Measurements from ENCODE around the gene CABLES1.

The CABLES1 gene

DNA sequence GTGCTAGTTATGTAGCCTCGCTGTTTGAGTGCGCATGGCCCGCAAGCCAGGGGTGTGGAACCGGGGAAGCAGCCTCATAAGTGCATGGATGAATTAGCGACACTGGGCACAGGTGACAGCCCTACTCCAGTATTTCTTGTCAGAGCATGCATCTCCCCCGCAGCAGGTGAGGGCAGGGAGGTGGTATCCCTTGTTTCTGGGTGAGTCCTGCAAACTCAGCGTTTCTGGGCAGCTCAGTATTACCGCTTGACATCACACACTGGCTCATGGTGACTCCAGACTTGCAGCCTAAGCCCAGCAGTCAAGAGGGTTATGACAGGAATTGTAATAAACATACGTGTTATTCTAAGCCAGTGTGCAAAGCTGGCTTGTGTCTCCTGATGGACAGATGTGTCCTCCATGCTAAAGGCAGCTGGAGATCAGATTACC lies 2.5 kb downstream of the CABLES1 start:
- Histone ChIP-seq H2AFZ (ENCODE audit: low read depth, low read length) (no peak overlapping the region), H3K9me3 (ENCODE audit: insufficient read depth, low read length, severe bottlenecking) (no peaks in the 10 kb centered on the region), H4K20me1 (ENCODE audit: insufficient read depth, low read length) (no peaks in the 10 kb centered on the region), H3K4me1 (ENCODE audit: insufficient read depth, low read length) (peaks cover 14% of the 10 kb centered on the region), H3K4me2 (ENCODE audit: insufficient read depth, low read length) (no peak overlapping the region), H3K4me3 (ENCODE audit: low read depth in 1 of 2, low read length in 2 of 2) (no peak overlapping the region), H3K79me2 (ENCODE audit: insufficient read depth, low read length) (no peaks in the 10 kb centered on the region), H3K36me3 (ENCODE audit: insufficient read depth, low read length) (no peaks in the 10 kb centered on the region), H3K9ac (ENCODE audit: low read depth, low read length) (no peak overlapping the region), H3K27ac (ENCODE audit: low read length) (no peak overlapping the region), H3K27me3 (ENCODE audit: insufficient read depth, low read length, poor library complexity) (peaks cover 20% of the 10 kb centered on the region)
- DNase-seq: no peak
- TF ChIP-seq EZH2 (IDR thresholded peaks at IDR 0.05; ENCODE audit: borderline replicate concordance, low read depth, low read length, severe bottlenecking): no peak
- no peak for ATAC-seq (ENCODE audit: insufficient read depth, low read depth)

DNA sequence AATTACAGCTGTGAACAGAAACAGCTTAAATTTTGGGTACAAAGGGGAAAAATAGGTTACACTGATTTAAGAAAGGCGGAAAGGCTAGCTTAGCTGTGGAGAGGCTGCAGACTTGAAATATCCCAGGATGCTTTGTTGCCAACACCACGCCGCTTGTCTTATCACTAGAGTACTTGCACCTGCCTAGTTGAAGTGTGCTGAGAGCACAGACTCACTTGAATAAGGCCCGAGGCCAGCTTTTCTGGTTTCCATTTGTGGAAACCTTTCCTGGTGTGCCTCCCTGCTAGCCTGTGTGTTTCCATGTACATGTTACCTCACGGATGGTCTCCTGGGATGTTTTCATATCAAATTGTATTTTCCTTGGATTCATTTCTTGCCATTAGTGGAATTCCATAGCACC lies 3.2 kb downstream of the CABLES1 start:
- Histone ChIP-seq H3K27me3 (ENCODE audit: insufficient read depth, low read length, poor library complexity) (peaks cover 20% of the 10 kb centered on the region), H3K4me3 (ENCODE audit: low read depth in 1 of 2, low read length in 2 of 2) (no peak overlapping the region), H3K4me1 (ENCODE audit: insufficient read depth, low read length) (peaks cover 21% of the 10 kb centered on the region), H3K4me2 (ENCODE audit: insufficient read depth, low read length) (no peak overlapping the region), H4K20me1 (ENCODE audit: insufficient read depth, low read length) (no peaks in the 10 kb centered on the region), H3K36me3 (ENCODE audit: insufficient read depth, low read length) (no peaks in the 10 kb centered on the region), H3K9ac (ENCODE audit: low read depth, low read length) (no peak overlapping the region), H3K27ac (ENCODE audit: low read length) (no peak overlapping the region), H3K9me3 (ENCODE audit: insufficient read depth, low read length, severe bottlenecking) (no peaks in the 10 kb centered on the region), H3K79me2 (ENCODE audit: insufficient read depth, low read length) (no peaks in the 10 kb centered on the region), H2AFZ (ENCODE audit: low read depth, low read length) (no peak overlapping the region)
- ATAC-seq (ENCODE audit: insufficient read depth, low read depth) (no peak), DNase-seq (no peak)
- TF ChIP-seq EZH2 (IDR thresholded peaks at IDR 0.05; ENCODE audit: borderline replicate concordance, low read depth, low read length, severe bottlenecking): no peak
- TF ChIP-seq, protein P1, sequence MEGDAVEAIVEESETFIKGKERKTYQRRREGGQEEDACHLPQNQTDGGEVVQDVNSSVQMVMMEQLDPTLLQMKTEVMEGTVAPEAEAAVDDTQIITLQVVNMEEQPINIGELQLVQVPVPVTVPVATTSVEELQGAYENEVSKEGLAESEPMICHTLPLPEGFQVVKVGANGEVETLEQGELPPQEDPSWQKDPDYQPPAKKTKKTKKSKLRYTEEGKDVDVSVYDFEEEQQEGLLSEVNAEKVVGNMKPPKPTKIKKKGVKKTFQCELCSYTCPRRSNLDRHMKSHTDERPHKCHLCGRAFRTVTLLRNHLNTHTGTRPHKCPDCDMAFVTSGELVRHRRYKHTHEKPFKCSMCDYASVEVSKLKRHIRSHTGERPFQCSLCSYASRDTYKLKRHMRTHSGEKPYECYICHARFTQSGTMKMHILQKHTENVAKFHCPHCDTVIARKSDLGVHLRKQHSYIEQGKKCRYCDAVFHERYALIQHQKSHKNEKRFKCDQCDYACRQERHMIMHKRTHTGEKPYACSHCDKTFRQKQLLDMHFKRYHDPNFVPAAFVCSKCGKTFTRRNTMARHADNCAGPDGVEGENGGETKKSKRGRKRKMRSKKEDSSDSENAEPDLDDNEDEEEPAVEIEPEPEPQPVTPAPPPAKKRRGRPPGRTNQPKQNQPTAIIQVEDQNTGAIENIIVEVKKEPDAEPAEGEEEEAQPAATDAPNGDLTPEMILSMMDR (IDR thresholded peaks at IDR 0.05; ENCODE audit: borderline replicate concordance, extremely low read depth, low read length, poor library complexity, severe bottlenecking): no peak

DNA sequence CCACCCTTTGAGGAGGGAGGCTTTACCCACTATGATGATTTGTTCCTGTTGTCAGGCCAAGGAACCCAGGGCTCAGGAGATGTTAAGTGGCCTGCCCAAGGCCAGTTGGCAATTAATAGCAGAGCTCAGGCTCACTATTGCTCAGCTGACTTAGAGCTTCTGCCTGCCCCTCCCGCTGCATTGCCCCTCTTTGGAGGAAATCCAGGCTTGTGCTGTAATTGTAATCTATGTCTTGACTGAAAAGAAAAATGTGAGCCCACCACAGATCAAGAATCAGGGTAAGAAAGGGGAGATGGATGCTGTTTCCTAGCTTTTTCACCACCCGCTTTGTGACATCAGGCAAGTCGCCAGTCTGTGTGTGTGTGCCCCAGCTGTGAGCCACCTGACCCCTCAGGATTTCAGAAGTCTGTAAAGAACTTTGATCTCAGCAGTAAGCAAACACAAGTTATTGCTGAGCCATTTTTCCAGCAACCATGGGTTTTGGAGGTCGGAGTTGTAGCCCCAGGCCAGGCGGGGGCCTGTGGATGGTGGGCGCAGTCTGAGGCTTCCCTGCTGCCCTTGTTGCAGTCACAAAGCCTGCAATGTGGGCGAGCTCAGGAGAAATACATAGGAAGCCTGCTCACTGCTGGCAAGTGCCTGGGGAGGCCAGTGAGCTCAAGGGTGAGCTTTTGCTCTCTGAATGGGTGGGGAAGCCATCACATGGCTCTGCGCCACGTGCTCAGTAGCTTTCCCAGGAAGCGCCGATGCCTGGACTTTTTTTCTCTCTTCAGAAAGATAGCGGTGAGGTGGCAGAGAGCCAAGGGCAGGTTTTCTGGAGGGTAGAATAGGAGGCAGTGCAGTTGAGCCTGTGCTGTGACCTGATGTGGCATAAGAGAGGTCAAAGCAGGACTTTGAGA lies 6.1 kb downstream of the CABLES1 start:
- no peak overlapping the region for H3K4me2 ChIP-seq (ENCODE audit: insufficient read depth, low read length)
- H3K4me3 ChIP-seq (ENCODE audit: low read depth in 1 of 2, low read length in 2 of 2): no peak overlapping the region
- no peaks in the 10 kb centered on the region for H3K79me2 ChIP-seq (ENCODE audit: insufficient read depth, low read length)
- H3K36me3 ChIP-seq (ENCODE audit: insufficient read depth, low read length): no peaks in the 10 kb centered on the region
- no peak overlapping the region for H3K27ac ChIP-seq (ENCODE audit: low read length)
- no peaks in the 10 kb centered on the region for H4K20me1 ChIP-seq (ENCODE audit: insufficient read depth, low read length)
- no peaks in the 10 kb centered on the region for H3K9me3 ChIP-seq (ENCODE audit: insufficient read depth, low read length, severe bottlenecking)
- no peak for DNase-seq
- H2AFZ ChIP-seq (ENCODE audit: low read depth, low read length): no peak overlapping the region
- no peak overlapping the region for H3K9ac ChIP-seq (ENCODE audit: low read depth, low read length)
- TF ChIP-seq, protein P1 (IDR thresholded peaks at IDR 0.05; ENCODE audit: borderline replicate concordance, extremely low read depth, low read length, poor library complexity, severe bottlenecking): no peak
- TF ChIP-seq EZH2 (IDR thresholded peaks at IDR 0.05; ENCODE audit: borderline replicate concordance, low read depth, low read length, severe bottlenecking): no peak
- peaks cover 8% of the 10 kb centered on the region for H3K27me3 ChIP-seq (ENCODE audit: insufficient read depth, low read length, poor library complexity)
- no peak for ATAC-seq (ENCODE audit: insufficient read depth, low read depth)
- peaks cover 23% of the 10 kb centered on the region for H3K4me1 ChIP-seq (ENCODE audit: insufficient read depth, low read length)

DNA sequence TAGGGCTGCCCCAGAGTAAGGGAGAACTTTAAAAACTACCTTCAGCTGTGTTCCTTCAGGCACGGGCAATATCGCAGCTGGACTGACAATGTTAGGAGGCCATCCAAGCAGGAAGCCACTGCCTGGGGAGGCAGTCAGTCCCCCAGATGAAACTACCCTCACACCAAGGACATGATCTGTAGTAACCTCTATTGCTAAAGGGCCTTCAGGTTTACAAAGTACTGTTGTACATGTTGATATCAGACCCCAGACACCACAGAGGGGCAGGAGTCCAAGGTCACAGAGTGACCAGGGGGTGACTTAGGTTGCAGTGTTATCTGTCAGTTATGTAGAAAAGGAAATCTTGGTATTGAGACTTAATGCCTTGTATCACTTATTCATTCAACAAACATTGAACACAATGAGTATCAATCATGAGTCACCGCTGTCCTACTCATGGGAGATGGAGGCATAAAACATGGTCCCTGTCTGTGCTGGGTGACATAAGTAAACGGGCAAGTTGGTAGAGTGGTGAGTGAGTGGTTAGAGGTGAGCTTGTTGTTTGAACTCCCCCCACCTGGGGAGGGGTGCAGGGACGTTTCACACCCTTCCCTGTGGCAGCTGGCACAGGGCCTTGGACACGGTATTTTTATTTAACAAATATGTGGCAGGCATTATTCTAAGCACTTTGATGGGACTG lies 7.1 kb downstream of the CABLES1 start:
- H3K9ac ChIP-seq (ENCODE audit: low read depth, low read length): no peak overlapping the region
- no peak for ATAC-seq (ENCODE audit: insufficient read depth, low read depth)

More for the DNA sequence above, 7.1 kb downstream of the CABLES1 start:
- H3K4me3 ChIP-seq (ENCODE audit: low read depth in 1 of 2, low read length in 2 of 2): no peak overlapping the region
- H3K36me3 ChIP-seq (ENCODE audit: insufficient read depth, low read length): no peaks in the 10 kb centered on the region
- no peaks in the 10 kb centered on the region for H3K9me3 ChIP-seq (ENCODE audit: insufficient read depth, low read length, severe bottlenecking)
- H3K4me2 ChIP-seq (ENCODE audit: insufficient read depth, low read length): no peak overlapping the region
- no peak for TF ChIP-seq EZH2 (IDR thresholded peaks at IDR 0.05; ENCODE audit: borderline replicate concordance, low read depth, low read length, severe bottlenecking)
- TF ChIP-seq, protein P1 (IDR thresholded peaks at IDR 0.05; ENCODE audit: borderline replicate concordance, extremely low read depth, low read length, poor library complexity, severe bottlenecking): no peak
- H3K27ac ChIP-seq (ENCODE audit: low read length): no peak overlapping the region
- H3K27me3 ChIP-seq (ENCODE audit: insufficient read depth, low read length, poor library complexity): no peaks in the 10 kb centered on the region
- no peaks in the 10 kb centered on the region for H3K79me2 ChIP-seq (ENCODE audit: insufficient read depth, low read length)
- peaks cover 23% of the 10 kb centered on the region for H3K4me1 ChIP-seq (ENCODE audit: insufficient read depth, low read length)
- H2AFZ ChIP-seq (ENCODE audit: low read depth, low read length): no peak overlapping the region
- DNase-seq: no peak
- H4K20me1 ChIP-seq (ENCODE audit: insufficient read depth, low read length): no peaks in the 10 kb centered on the region
